NB4 (cell line): ENCODE results near the gene S100A7A.

Source experiments
- POLR2A ChIP-seq: IDR thresholded peaks from 2 replicates; pipeline ENCODE4 v1.6.1; 2011; ENCODE audit warnings: mild to moderate bottlenecking; ENCODE audit not compliant: insufficient read length; ENCODE audit errors: extremely low read depth
- TF ChIP-seq, protein P1 (sequence below): IDR thresholded peaks from one replicate; pipeline ENCODE4 v1.5.1; 2012; ENCODE audit warnings: low read depth, low read length

DNA sequence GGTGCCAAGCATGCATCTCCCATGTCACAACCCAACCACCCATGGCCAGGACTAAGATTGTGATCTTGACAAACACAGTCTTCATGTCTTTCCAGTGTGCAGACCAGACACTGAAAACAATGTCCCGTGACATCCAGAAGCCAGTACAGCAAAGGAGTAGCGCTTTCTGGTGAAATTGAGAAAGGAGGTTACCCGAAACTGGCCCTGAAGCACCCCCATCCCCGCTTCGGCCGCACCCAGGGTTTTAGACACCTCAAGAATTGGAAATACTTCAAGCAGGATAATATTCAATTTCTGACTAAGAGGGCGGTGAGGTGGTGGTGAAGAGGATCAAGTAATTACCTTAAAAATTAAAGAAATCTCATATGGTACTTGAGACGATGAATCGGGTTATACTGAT lies 14.9 kb upstream of the S100A7A start:
- TF ChIP-seq, protein P1, sequence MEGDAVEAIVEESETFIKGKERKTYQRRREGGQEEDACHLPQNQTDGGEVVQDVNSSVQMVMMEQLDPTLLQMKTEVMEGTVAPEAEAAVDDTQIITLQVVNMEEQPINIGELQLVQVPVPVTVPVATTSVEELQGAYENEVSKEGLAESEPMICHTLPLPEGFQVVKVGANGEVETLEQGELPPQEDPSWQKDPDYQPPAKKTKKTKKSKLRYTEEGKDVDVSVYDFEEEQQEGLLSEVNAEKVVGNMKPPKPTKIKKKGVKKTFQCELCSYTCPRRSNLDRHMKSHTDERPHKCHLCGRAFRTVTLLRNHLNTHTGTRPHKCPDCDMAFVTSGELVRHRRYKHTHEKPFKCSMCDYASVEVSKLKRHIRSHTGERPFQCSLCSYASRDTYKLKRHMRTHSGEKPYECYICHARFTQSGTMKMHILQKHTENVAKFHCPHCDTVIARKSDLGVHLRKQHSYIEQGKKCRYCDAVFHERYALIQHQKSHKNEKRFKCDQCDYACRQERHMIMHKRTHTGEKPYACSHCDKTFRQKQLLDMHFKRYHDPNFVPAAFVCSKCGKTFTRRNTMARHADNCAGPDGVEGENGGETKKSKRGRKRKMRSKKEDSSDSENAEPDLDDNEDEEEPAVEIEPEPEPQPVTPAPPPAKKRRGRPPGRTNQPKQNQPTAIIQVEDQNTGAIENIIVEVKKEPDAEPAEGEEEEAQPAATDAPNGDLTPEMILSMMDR: no peak
- no peak for TF ChIP-seq POLR2A
